Natural killer cell (primary cell): ENCODE results near the gene GAL3ST3. TPM values are rescaled to one million over a fixed set of nuclear protein-coding genes. Genes with fewer than 3 reads are reported as not detected.

Experiments
- ATAC-seq, 3 donors: fragments of 150-1000 bp in 2 of 3; fragments of 200-7000 bp in 1 of 3; cut with Tn5 transposase; 1 replicate in 1 of 3; 2 replicates in 2 of 3; pipeline ENCODE4 v1.10.0; 2021; ENCODE audit warnings: mild to moderate bottlenecking in 2 of 3, moderate library complexity in 2 of 3
- DNase-seq, 2 donors: peaks; one replicate each; pipeline versions ENCODE4 v3.0.0 to v3.0.0-alpha.2; 2013 to 2021; ENCODE audit warnings: mixed read lengths in 1 of 2
- H3K27ac ChIP-seq: one replicate; pipeline ENCODE4 v1.5.1; 2013; ENCODE audit warnings: mild to moderate bottlenecking, low read length
- H3K27me3 ChIP-seq: one replicate; pipeline ENCODE4 v1.6.1; 2013; ENCODE audit warnings: low read length; ENCODE audit not compliant: control insufficient read depth, insufficient read depth
- H3K36me3 ChIP-seq: one replicate; pipeline ENCODE4 v1.6.1; 2013; ENCODE audit warnings: low read length; ENCODE audit not compliant: control insufficient read depth, insufficient read depth
- H3K4me1 ChIP-seq: one replicate; pipeline ENCODE4 v1.6.1; 2013; ENCODE audit warnings: low read length; ENCODE audit not compliant: control insufficient read depth, insufficient read depth
- H3K4me3 ChIP-seq: one replicate; pipeline ENCODE4 v1.5.1; 2013; ENCODE audit warnings: low read length
- H3K9me3 ChIP-seq: one replicate; pipeline ENCODE4 v1.6.1; 2013; ENCODE audit warnings: low read length; ENCODE audit not compliant: control insufficient read depth, insufficient read depth
- H3K27ac Mint-ChIP-seq, 2 donors: one replicate each; pipeline ENCODE4 v1.8.0; 2022; ENCODE audit warnings: mild to moderate bottlenecking in 2 of 2, mixed read lengths in 2 of 2, moderate library complexity in 1 of 2
- H3K27me3 Mint-ChIP-seq, 2 donors: one replicate each; pipeline ENCODE4 v1.8.0; 2022; ENCODE audit warnings: low read depth in 2 of 2, mixed read lengths in 2 of 2
- H3K36me3 Mint-ChIP-seq: one replicate; pipeline ENCODE4 v1.8.0; 2022; ENCODE audit warnings: mixed read lengths
- H3K4me1 Mint-ChIP-seq, 2 donors: one replicate each; pipeline ENCODE4 v1.8.0; 2022; ENCODE audit warnings: mixed read lengths in 2 of 2
- H3K4me3 Mint-ChIP-seq: one replicate; pipeline ENCODE4 v1.8.0; 2022; ENCODE audit warnings: mild to moderate bottlenecking, moderate library complexity, mixed read lengths
- H3K9me3 Mint-ChIP-seq, 2 donors: one replicate each; pipeline ENCODE4 v1.8.0; 2022; ENCODE audit warnings: mixed read lengths in 2 of 2
- WGBS: methylation state at CpG from one replicate; pipeline ENCODE4 v1.1.7; 2013; ENCODE audit warnings: missing lambda C conversion rate; ENCODE audit not compliant: insufficient coverage; 5-methylcytosine and 5-hydroxymethylcytosine counted together
- intact Hi-C: fragments of 100-400 bp; cut with micrococcal nuclease; formaldehyde crosslinking; loops from one replicate; pipeline ENCODE4 v1.14.2; 2022
- total RNA-seq, 4 donors: library from RNA; stranded (reverse); fragments of 120-200 nt in 1 of 4; gene quantifications; one replicate each; pipeline versions ENCODE4 v1.2.3 to v1.2.4, GENCODE V29; 2013 to 2022
- TF ChIP-seq, protein P1 (sequence below): fragments of 200-600 bp; IDR thresholded peaks from one replicate; pipeline ENCODE4 v1.8.0; 2022; ENCODE audit warnings: antibody characterized with exemption

Gene GAL3ST3
- total RNA-seq, 3 donors from 2014 or later (not counting 1 experiment from before 2014, with no cell fraction given) = not detected

DNA sequence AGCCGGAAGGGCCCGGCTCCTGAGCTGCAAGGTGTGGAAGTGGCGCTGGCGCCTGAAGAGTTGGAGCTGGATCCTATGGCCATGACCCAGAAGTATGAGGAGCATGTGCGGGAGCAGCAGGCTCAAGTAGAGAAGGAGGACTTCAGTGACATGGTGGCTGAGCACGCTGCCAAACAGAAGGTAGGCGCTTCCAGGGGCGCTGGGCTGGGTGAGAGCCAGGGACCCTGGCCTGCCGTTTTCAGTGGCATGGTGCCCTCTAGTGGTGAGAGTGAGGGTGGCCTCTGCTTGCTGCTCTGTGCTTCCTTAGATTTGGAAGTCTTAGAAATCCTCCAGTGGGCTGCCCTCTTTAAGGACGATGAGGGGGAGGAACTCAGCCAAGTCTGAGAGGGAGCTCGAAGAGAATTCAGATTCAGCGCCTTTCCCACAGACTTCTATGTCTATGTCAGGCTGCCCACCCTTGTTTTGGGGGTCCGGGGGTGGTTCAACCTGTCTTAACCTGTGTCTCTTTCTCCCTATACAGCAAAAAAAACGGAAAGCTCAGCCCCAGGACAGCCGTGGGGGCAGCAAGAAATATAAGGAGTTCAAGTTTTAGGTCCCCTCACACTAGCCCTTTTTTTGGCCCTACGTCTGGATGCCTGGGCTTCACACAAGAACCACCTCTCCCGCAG, 19.3 kb upstream of the GAL3ST3 start:
- DNase-seq = peak; percentile 69 to 89
- H3K4me1 ChIP-seq = peaks cover 39% of the 10 kb centered on the region
- 68% methylated on average over 16 of the region's 17 CpGs for WGBS

GRCh38 chr11:66067640-66068039, 18.7 kb upstream of the GAL3ST3 start:
- H3K4me3 Mint-ChIP-seq = peak overlapping the region; percentile 65
- Histone ChIP-seq H3K27me3 (no peaks in the 10 kb centered on the region), H3K4me3 (no peak overlapping the region), H3K9me3 (no peaks in the 10 kb centered on the region), H3K36me3 (peaks cover 59% of the 10 kb centered on the region), H3K27ac (no peak overlapping the region), H3K4me1 (peaks cover 36% of the 10 kb centered on the region)
- no peak for DNase-seq
- TF ChIP-seq, protein P1, sequence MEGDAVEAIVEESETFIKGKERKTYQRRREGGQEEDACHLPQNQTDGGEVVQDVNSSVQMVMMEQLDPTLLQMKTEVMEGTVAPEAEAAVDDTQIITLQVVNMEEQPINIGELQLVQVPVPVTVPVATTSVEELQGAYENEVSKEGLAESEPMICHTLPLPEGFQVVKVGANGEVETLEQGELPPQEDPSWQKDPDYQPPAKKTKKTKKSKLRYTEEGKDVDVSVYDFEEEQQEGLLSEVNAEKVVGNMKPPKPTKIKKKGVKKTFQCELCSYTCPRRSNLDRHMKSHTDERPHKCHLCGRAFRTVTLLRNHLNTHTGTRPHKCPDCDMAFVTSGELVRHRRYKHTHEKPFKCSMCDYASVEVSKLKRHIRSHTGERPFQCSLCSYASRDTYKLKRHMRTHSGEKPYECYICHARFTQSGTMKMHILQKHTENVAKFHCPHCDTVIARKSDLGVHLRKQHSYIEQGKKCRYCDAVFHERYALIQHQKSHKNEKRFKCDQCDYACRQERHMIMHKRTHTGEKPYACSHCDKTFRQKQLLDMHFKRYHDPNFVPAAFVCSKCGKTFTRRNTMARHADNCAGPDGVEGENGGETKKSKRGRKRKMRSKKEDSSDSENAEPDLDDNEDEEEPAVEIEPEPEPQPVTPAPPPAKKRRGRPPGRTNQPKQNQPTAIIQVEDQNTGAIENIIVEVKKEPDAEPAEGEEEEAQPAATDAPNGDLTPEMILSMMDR = no peak
- H3K9me3 Mint-ChIP-seq = no peaks in the 10 kb centered on the region
- intact Hi-C loops = loop anchor here (2.0 kb wide), 1 partner anchor 67 kb away; no protein-coding TSS in a partner anchor
- peaks cover 36% of the 10 kb centered on the region for H3K36me3 Mint-ChIP-seq
- no peaks in the 10 kb centered on the region for H3K27me3 Mint-ChIP-seq
- WGBS = over 99% methylated on average over 4 of the region's 4 CpGs
- H3K4me1 Mint-ChIP-seq = peaks cover 54 to 61% of the 10 kb centered on the region in 2 donors
- peak overlapping the region; percentile 93 to 95 for H3K27ac Mint-ChIP-seq
- no peak for ATAC-seq

More for the DNA sequence above, 19.3 kb upstream of the GAL3ST3 start:
- Histone ChIP-seq H3K9me3 (no peaks in the 10 kb centered on the region), H3K4me3 (no peak overlapping the region), H3K36me3 (peaks cover 55% of the 10 kb centered on the region), H3K27ac (peak overlapping the region; percentile 88), H3K27me3 (no peaks in the 10 kb centered on the region)
- H3K27me3 Mint-ChIP-seq = no peaks in the 10 kb centered on the region
- H3K9me3 Mint-ChIP-seq = no peaks in the 10 kb centered on the region
- TF ChIP-seq, protein P1 = peak; percentile 82
- peak; percentile 14 to 45 (median 28) for ATAC-seq
- intact Hi-C loops = loop anchor here (2.0 kb wide), 1 partner anchor 67 kb away; no protein-coding TSS in a partner anchor
- peaks cover 29% of the 10 kb centered on the region for H3K36me3 Mint-ChIP-seq
- H3K27ac Mint-ChIP-seq = peak overlapping the region; percentile 93 to 95
- H3K4me1 Mint-ChIP-seq = peaks cover 57 to 64% of the 10 kb centered on the region in 2 donors
- peak overlapping the region; percentile 90 for H3K4me3 Mint-ChIP-seq

GRCh38 chr11:66066751-66067150, 17.8 kb upstream of the GAL3ST3 start:
- ATAC-seq (no peak), DNase-seq (no peak)
- H3K36me3 Mint-ChIP-seq = peaks cover 37% of the 10 kb centered on the region
- H3K9me3 Mint-ChIP-seq = no peaks in the 10 kb centered on the region
- Histone ChIP-seq H3K4me3 (no peak overlapping the region), H3K9me3 (no peaks in the 10 kb centered on the region), H3K27ac (no peak overlapping the region), H3K4me1 (peaks cover 28% of the 10 kb centered on the region), H3K36me3 (peaks cover 67% of the 10 kb centered on the region), H3K27me3 (no peaks in the 10 kb centered on the region)
- TF ChIP-seq, protein P1 = no peak
- 44% methylated on average over 3 of the region's 3 CpGs for WGBS
- peaks cover 45 to 52% of the 10 kb centered on the region in 2 donors for H3K4me1 Mint-ChIP-seq
- no peak overlapping the region for H3K4me3 Mint-ChIP-seq
- no peaks in the 10 kb centered on the region for H3K27me3 Mint-ChIP-seq
- peak overlapping the region; percentile 51 to 95 for H3K27ac Mint-ChIP-seq
- intact Hi-C loops = no loop called here
